ENCODE measurements around the gene CDC37L1. TPM values are rescaled to one million over a fixed set of nuclear protein-coding genes. Genes with fewer than 3 reads are reported as not detected.

Gene CDC37L1
- total and polyA plus RNA-seq, 9 of the 15 experiments (the other 6 are each of a cell fraction or from before 2014, with no cell fraction given): 1.5 to 7.9 (median 6.0) TPM

GRCh38 chr9:4741365-4742089 is 62.2 kb downstream of the CDC37L1 start (continued):
- TF ChIP-seq E4F1 (CRISPR knock-in tag; IDR thresholded peaks at IDR 0.05; ENCODE audit: borderline replicate concordance) (no peak), ELF1 (tag; IDR thresholded peaks at IDR 0.05) (peak; percentile 19; the same call in 1 of the 2 replicates), ZSCAN29 (IDR thresholded peaks at IDR 0.05) (no peak), ZBTB7A (IDR thresholded peaks at IDR 0.05; ENCODE audit: borderline replicate concordance, control insufficient read depth, low read depth, low read length) (peak; percentile 25), SMARCA4 (IDR thresholded peaks at IDR 0.05) (0 out of 2 replicates have a peak, but pooled peaks have one; percentile 39), MTA2 (IDR thresholded peaks at IDR 0.05; ENCODE audit: low read depth) (peak; percentile 17; the same call in 1 of the 2 replicates), PHB (CRISPR knock-in tag; IDR thresholded peaks at IDR 0.05) (no peak), HLTF (IDR thresholded peaks at IDR 0.05) (0 out of 2 replicates have a peak, but pooled peaks have one; percentile 32), L3MBTL2 (IDR thresholded peaks at IDR 0.05) (no peak), ZC3H11A (IDR thresholded peaks at IDR 0.05; ENCODE audit: low read depth, low read length) (no peak), RBM17 (IDR thresholded peaks at IDR 0.05; ENCODE audit: borderline replicate concordance, low read depth, low read length) (no peak), CTCF (IDR thresholded peaks at IDR 0.05 in 2 of 3, conservative IDR thresholded peaks at IDR 0.05 in 1 of 3; ENCODE audit: insufficient read depth in 2 of 3, low read depth in 1 of 3, low read length in 3 of 3) (0 out of 6 replicates have a peak, but pooled peaks of 1 of the 3 experiments have one; percentile 9), XRCC5 (IDR thresholded peaks at IDR 0.05; ENCODE audit: low read depth, low read length) (no peak), ZBTB2 (IDR thresholded peaks at IDR 0.05) (0 out of 2 replicates have a peak, but pooled peaks have one; percentile 21), E2F6 (IDR thresholded peaks at IDR 0.05; ENCODE audit: borderline replicate concordance in 1 of 2, extremely low read depth in 1 of 2, insufficient read depth in 1 of 2, insufficient read length in 1 of 2, low read depth in 1 of 2, low read length in 1 of 2, poor library complexity in 1 of 2, severe bottlenecking in 1 of 2) (peak in 1 of 2 experiments; percentile 41), POLR2A (conservative IDR thresholded peaks at IDR 0.05) (peak; percentile 47; the same call in 1 of the 2 replicates), TOE1 (IDR thresholded peaks at IDR 0.05; ENCODE audit: borderline replicate concordance) (0 out of 2 replicates have a peak, but pooled peaks have one; percentile 43), TOE1 (CRISPR knock-in tag; IDR thresholded peaks at IDR 0.05; ENCODE audit: borderline replicate concordance, low read depth) (no peak), MYC (IDR thresholded peaks at IDR 0.05; ENCODE audit: low read depth, low read length) (0 out of 2 replicates have a peak, but pooled peaks have one; percentile 2), MYC (CRISPR knock-in tag; IDR thresholded peaks at IDR 0.05; ENCODE audit: borderline replicate concordance, low read depth) (no peak), OTX1 (CRISPR knock-in tag; IDR thresholded peaks at IDR 0.05) (no peak), GATAD2A (IDR thresholded peaks at IDR 0.05) (no peak; the same call in 1 of the 2 replicates), ZNF217 (CRISPR knock-in tag; IDR thresholded peaks at IDR 0.05) (no peak)
